HEK293 (cell line): ENCODE results near the gene TRIM27.

ENCODE experiments used
- CTCF ChIA-PET: fragments of 350-600 bp; formaldehyde crosslinking; extraction: SDS; loops from one replicate; lab custom pipeline; 2021; ENCODE audit warnings: antibody characterized with exemption; lab: Yijun Ruan, JAX
- POLR2A ChIA-PET: fragments of 300-600 bp; formaldehyde crosslinking; extraction: SDS; loops from one replicate; lab custom pipeline; 2020; ENCODE audit warnings: antibody characterized with exemption, inconsistent platforms; lab: Yijun Ruan, JAX
- H3K27ac ChIP-seq: fragments of 200-500 bp; sonication (Bioruptor generic); 2 replicates; pipeline ENCODE4 v1.5.1; 2014; ENCODE audit warnings: low read depth, low read length, control low read depth, inconsistent platforms; ENCODE audit errors: extremely low read depth
- H3K36me3 ChIP-seq, 2 experiments: fragments of 200-500 bp in 1 of 2; sonication (Bioruptor generic) in 1 of 2; 1 replicate in 1 of 2; 2 replicates in 1 of 2; pipeline ENCODE4 v1.5.1; 2014 to 2017; ENCODE audit warnings: inconsistent platforms in 2 of 2, low read length in 2 of 2; ENCODE audit not compliant: control insufficient read depth in 2 of 2, insufficient read depth in 1 of 2
- H3K4me1 ChIP-seq: fragments of 200-500 bp; sonication (Bioruptor generic); 2 replicates; pipeline ENCODE4 v1.5.1; 2014; ENCODE audit warnings: mild to moderate bottlenecking, low read length, inconsistent platforms; ENCODE audit not compliant: control insufficient read depth, insufficient read depth
- H3K4me3 ChIP-seq: 2 replicates; pipeline ENCODE4 v1.5.1; 2011; ENCODE audit warnings: low read depth, mild to moderate bottlenecking, control low read depth, low read length, moderate library complexity
- H3K9me3 ChIP-seq: fragments of 200-500 bp; sonication (Bioruptor generic); 2 replicates; pipeline ENCODE4 v1.5.1; 2014; ENCODE audit warnings: low read depth, low read length, inconsistent platforms; ENCODE audit not compliant: control insufficient read depth, insufficient read depth
- KLF16 ChIP-seq: fragments of 450-650 bp; formaldehyde crosslinking; IDR thresholded peaks from 2 replicates; pipeline ENCODE4 v1.5.1; 2017; ENCODE audit warnings: missing biosample characterization, missing genetic modification characterization
- ZBTB7A ChIP-seq: fragments of 450-650 bp; formaldehyde crosslinking; IDR thresholded peaks from 2 replicates; pipeline ENCODE4 v1.5.1; 2016; ENCODE audit warnings: low read depth, missing biosample characterization, missing genetic modification characterization
- ZEB2 ChIP-seq: fragments of 450-650 bp; formaldehyde crosslinking; IDR thresholded peaks from 2 replicates; pipeline ENCODE4 v1.5.1; 2016; ENCODE audit warnings: missing biosample characterization, missing genetic modification characterization
- ZNF146 ChIP-seq: fragments of 450-650 bp; formaldehyde crosslinking; IDR thresholded peaks from 2 replicates; pipeline ENCODE4 v1.5.1; 2016; ENCODE audit warnings: missing biosample characterization, missing genetic modification characterization
- ZNF292 ChIP-seq: fragments of 450-650 bp; formaldehyde crosslinking; IDR thresholded peaks from 2 replicates; pipeline ENCODE4 v1.5.1; 2016; ENCODE audit warnings: low read depth, missing biosample characterization, missing genetic modification characterization, borderline replicate concordance
- ZNF473 ChIP-seq: fragments of 450-650 bp; formaldehyde crosslinking; IDR thresholded peaks from 2 replicates; pipeline ENCODE4 v1.5.1; 2017; ENCODE audit warnings: missing biosample characterization, missing genetic modification characterization
- ZNF621 ChIP-seq: fragments of 450-650 bp; formaldehyde crosslinking; IDR thresholded peaks from 2 replicates; pipeline ENCODE4 v1.5.1; 2017; ENCODE audit warnings: missing biosample characterization, missing genetic modification characterization
- ZNF677 ChIP-seq: fragments of 450-650 bp; IDR thresholded peaks from 2 replicates; pipeline ENCODE4 v1.5.0; 2018; ENCODE audit warnings: missing biosample characterization, mild to moderate bottlenecking, missing genetic modification characterization, moderate library complexity
- ZNF747 ChIP-seq: fragments of 450-650 bp; formaldehyde crosslinking; IDR thresholded peaks from 2 replicates; pipeline ENCODE4 v1.5.1; 2016; ENCODE audit warnings: missing biosample characterization, missing genetic modification characterization
- ZNF768 ChIP-seq: fragments of 450-650 bp; formaldehyde crosslinking; IDR thresholded peaks from 2 replicates; pipeline ENCODE4 v1.5.1; 2018; ENCODE audit warnings: missing biosample characterization, mild to moderate bottlenecking, missing genetic modification characterization
- ZNF830 ChIP-seq: fragments of 450-650 bp; IDR thresholded peaks from 2 replicates; pipeline ENCODE4 v1.5.0; 2018; ENCODE audit warnings: missing biosample characterization, missing genetic modification characterization, low read depth, mild to moderate bottlenecking, moderate library complexity
- TF ChIP-seq, protein P1 (sequence below): fragments of 450-650 bp; formaldehyde crosslinking; IDR thresholded peaks from 2 replicates; pipeline ENCODE4 v1.5.1; 2016; ENCODE audit warnings: missing biosample characterization, missing genetic modification characterization, borderline replicate concordance
- TF ChIP-seq, protein P2 (sequence below): fragments of 450-650 bp; formaldehyde crosslinking; conservative IDR thresholded peaks from 2 replicates; pipeline ENCODE4 v1.5.1; 2016; ENCODE audit warnings: low read depth, missing biosample characterization, missing genetic modification characterization
- TF ChIP-seq, protein P3 (sequence below): fragments of 450-650 bp; formaldehyde crosslinking; IDR thresholded peaks from 2 replicates; pipeline ENCODE4 v1.5.1; 2016; ENCODE audit warnings: missing biosample characterization, missing genetic modification characterization
- TF ChIP-seq, protein P4 (sequence below): sonication (generic); formaldehyde crosslinking; IDR thresholded peaks from 2 replicates; pipeline ENCODE4 v1.8.1; 2022; ENCODE audit warnings: mild to moderate bottlenecking, moderate library complexity, missing genetic modification reagents

Gene TRIM27

DNA sequence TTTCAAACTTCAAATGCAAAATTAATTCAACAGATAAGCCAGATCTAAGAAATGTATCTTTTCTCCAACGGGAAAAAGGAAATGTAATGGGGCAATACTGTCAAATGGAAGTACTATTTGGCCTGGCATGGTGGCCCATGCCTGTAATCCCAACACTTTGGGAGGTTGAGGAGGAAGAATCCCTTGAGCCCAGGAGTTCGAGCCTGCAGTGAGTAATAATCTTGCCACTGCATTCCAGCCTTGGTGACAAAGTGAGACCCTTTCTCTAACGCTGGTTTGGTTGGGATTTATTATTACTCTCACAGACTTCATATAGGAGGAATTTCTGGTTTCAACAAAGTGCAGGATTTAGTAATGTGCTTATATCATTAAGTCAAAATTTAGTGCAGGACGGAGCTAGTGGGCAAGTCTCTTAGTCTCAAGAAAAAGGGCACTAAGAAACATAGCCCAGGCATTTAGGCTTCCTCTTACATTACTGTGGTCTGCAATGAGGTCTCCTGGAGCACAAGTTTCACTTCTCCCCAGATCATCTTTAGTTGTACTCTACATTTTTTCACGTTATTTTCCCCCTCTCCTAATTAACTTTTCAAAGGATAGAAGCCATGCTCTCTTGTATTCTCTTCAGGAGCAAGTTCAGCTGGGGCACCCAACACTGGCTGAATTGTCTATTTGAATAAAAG, 23.1 kb downstream of the TRIM27 start (continued):
- TF ChIP-seq, protein P1, sequence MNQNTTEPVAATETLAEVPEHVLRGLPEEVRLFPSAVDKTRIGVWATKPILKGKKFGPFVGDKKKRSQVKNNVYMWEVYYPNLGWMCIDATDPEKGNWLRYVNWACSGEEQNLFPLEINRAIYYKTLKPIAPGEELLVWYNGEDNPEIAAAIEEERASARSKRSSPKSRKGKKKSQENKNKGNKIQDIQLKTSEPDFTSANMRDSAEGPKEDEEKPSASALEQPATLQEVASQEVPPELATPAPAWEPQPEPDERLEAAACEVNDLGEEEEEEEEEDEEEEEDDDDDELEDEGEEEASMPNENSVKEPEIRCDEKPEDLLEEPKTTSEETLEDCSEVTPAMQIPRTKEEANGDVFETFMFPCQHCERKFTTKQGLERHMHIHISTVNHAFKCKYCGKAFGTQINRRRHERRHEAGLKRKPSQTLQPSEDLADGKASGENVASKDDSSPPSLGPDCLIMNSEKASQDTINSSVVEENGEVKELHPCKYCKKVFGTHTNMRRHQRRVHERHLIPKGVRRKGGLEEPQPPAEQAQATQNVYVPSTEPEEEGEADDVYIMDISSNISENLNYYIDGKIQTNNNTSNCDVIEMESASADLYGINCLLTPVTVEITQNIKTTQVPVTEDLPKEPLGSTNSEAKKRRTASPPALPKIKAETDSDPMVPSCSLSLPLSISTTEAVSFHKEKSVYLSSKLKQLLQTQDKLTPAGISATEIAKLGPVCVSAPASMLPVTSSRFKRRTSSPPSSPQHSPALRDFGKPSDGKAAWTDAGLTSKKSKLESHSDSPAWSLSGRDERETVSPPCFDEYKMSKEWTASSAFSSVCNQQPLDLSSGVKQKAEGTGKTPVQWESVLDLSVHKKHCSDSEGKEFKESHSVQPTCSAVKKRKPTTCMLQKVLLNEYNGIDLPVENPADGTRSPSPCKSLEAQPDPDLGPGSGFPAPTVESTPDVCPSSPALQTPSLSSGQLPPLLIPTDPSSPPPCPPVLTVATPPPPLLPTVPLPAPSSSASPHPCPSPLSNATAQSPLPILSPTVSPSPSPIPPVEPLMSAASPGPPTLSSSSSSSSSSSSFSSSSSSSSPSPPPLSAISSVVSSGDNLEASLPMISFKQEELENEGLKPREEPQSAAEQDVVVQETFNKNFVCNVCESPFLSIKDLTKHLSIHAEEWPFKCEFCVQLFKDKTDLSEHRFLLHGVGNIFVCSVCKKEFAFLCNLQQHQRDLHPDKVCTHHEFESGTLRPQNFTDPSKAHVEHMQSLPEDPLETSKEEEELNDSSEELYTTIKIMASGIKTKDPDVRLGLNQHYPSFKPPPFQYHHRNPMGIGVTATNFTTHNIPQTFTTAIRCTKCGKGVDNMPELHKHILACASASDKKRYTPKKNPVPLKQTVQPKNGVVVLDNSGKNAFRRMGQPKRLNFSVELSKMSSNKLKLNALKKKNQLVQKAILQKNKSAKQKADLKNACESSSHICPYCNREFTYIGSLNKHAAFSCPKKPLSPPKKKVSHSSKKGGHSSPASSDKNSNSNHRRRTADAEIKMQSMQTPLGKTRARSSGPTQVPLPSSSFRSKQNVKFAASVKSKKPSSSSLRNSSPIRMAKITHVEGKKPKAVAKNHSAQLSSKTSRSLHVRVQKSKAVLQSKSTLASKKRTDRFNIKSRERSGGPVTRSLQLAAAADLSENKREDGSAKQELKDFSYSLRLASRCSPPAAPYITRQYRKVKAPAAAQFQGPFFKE (tag by site-specific recombination), result no peak
- TF ChIP-seq ZEB2 (tag by site-specific recombination), result no peak
- TF ChIP-seq, protein P2, sequence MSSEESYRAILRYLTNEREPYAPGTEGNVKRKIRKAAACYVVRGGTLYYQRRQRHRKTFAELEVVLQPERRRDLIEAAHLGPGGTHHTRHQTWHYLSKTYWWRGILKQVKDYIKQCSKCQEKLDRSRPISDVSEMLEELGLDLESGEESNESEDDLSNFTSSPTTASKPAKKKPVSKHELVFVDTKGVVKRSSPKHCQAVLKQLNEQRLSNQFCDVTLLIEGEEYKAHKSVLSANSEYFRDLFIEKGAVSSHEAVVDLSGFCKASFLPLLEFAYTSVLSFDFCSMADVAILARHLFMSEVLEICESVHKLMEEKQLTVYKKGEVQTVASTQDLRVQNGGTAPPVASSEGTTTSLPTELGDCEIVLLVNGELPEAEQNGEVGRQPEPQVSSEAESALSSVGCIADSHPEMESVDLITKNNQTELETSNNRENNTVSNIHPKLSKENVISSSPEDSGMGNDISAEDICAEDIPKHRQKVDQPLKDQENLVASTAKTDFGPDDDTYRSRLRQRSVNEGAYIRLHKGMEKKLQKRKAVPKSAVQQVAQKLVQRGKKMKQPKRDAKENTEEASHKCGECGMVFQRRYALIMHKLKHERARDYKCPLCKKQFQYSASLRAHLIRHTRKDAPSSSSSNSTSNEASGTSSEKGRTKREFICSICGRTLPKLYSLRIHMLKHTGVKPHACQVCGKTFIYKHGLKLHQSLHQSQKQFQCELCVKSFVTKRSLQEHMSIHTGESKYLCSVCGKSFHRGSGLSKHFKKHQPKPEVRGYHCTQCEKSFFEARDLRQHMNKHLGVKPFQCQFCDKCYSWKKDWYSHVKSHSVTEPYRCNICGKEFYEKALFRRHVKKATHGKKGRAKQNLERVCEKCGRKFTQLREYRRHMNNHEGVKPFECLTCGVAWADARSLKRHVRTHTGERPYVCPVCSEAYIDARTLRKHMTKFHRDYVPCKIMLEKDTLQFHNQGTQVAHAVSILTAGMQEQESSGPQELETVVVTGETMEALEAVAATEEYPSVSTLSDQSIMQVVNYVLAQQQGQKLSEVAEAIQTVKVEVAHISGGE (tag by site-specific recombination), result no peak
- TF ChIP-seq ZNF292 (tag by site-specific recombination), result no peak
- no peak for TF ChIP-seq ZNF747 (tag by site-specific recombination)
- TF ChIP-seq ZNF146 (tag by site-specific recombination), result no peak
- no peak for TF ChIP-seq ZNF473 (tag by site-specific recombination)
- TF ChIP-seq, protein P3, sequence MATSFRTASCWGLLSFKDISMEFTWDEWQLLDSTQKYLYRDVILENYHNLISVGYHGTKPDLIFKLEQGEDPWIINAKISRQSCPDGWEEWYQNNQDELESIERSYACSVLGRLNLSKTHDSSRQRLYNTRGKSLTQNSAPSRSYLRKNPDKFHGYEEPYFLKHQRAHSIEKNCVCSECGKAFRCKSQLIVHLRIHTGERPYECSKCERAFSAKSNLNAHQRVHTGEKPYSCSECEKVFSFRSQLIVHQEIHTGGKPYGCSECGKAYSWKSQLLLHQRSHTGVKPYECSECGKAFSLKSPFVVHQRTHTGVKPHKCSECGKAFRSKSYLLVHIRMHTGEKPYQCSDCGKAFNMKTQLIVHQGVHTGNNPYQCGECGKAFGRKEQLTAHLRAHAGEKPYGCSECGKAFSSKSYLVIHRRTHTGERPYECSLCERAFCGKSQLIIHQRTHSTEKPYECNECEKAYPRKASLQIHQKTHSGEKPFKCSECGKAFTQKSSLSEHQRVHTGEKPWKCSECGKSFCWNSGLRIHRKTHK (tag by site-specific recombination), result no peak
- no peak for TF ChIP-seq KLF16
- TF ChIP-seq ZNF621, result no peak
- TF ChIP-seq, protein P4, sequence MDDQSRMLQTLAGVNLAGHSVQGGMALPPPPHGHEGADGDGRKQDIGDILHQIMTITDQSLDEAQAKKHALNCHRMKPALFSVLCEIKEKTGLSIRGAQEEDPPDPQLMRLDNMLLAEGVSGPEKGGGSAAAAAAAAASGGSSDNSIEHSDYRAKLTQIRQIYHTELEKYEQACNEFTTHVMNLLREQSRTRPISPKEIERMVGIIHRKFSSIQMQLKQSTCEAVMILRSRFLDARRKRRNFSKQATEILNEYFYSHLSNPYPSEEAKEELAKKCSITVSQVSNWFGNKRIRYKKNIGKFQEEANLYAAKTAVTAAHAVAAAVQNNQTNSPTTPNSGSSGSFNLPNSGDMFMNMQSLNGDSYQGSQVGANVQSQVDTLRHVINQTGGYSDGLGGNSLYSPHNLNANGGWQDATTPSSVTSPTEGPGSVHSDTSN (CRISPR knock-in tag), result no peak
- TF ChIP-seq ZNF768, result no peak
- TF ChIP-seq, all 188 proteins: peak for 0

DNA sequence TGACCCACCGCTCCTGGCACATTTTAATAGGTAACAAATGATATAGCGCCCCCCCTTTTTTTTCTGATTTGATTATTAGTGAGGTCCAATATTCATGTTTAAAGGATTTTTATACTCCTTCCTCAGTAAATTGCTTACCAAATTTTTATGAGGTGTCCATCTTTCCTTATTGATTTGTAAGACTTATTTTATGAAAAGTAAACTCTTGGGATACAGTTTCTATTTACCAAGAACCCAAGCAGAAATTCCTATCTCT, 25.1 kb downstream of the TRIM27 start:
- H3K9me3 ChIP-seq, result no peaks in the 10 kb centered on the region
- peaks cover 26 to 33% of the 10 kb centered on the region in 2 experiments for H3K36me3 ChIP-seq
- peaks cover 3% of the 10 kb centered on the region; the same call in 1 of the 2 replicates for H3K4me1 ChIP-seq
- POLR2A ChIA-PET, result interaction anchor here (1.0 to 1.3 kb wide), 2 partner anchors 25 to 61 kb away, joined by 3 read pairs; partner anchors contain the start of gene TRIM27
- H3K27ac ChIP-seq, result no peak overlapping the region
- CTCF ChIA-PET, result interaction anchor here (0.6 to 0.9 kb wide), 4 partner anchors 10 to 754 kb away, joined by 3 to 5 read pairs (median 3); no protein-coding TSS in a partner anchor
- no peak overlapping the region for H3K4me3 ChIP-seq
- TF ChIP-seq ZBTB7A (tag by site-specific recombination) (no peak), ZNF677 (tag by site-specific recombination) (no peak), ZNF830 (tag by site-specific recombination) (no peak)
